Breast epithelium (tissue), 3 donors: ENCODE data around the gene PAFAH1B1.

ENCODE experiments used
- CTCF ChIP-seq, 3 donors: fragments of 450-650 bp; IDR thresholded peaks; one replicate each; pipeline ENCODE4 v1.5.1; 2016 to 2017; ENCODE audit warnings: antibody characterized with exemption in 3 of 3, mild to moderate bottlenecking in 3 of 3, moderate library complexity in 3 of 3
- POLR2AphosphoS5 ChIP-seq, 3 donors: sonication (generic); formaldehyde crosslinking; IDR thresholded peaks; one replicate each; pipeline ENCODE4 v1.6.1; 2017; ENCODE audit warnings: antibody characterized with exemption in 3 of 3

- TF ChIP-seq CTCF (IDR thresholded peaks at IDR 0.05) (no peak), POLR2AphosphoS5 (IDR thresholded peaks at IDR 0.05) (no peak)
These were observed 111.4 kb downstream of the PAFAH1B1 start for GRCh38 chr17:2704890-2705248.
